SHP77 (cell line): ENCODE data around the gene SNAPC5.

Source experiments
- DNase-seq, 2 experiments: peaks; one replicate each; lab custom pipeline; 2025; lab: John Stamatoyannopoulos, UW

SNAPC5 gene

DNA sequence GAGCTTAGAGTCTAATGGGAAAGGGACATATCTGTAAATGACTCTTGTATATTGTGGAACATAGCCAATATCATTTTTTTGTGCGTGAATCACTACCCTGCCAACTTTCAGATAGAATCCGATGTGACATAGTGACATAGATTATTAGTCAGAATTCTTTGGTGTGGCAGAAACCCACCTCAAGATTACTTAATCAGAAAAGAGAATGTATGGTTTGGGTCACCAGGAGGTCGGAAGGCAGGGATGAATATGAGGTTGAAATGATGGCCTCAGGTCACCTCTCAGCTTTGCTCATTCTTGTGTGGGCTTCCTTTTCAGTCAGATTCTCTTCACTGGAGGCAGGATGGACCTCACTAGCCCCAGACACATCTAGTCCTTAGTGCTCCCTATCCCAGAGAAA is 41.4 kb downstream of the SNAPC5 start:
- DNase-seq = no peak

DNA sequence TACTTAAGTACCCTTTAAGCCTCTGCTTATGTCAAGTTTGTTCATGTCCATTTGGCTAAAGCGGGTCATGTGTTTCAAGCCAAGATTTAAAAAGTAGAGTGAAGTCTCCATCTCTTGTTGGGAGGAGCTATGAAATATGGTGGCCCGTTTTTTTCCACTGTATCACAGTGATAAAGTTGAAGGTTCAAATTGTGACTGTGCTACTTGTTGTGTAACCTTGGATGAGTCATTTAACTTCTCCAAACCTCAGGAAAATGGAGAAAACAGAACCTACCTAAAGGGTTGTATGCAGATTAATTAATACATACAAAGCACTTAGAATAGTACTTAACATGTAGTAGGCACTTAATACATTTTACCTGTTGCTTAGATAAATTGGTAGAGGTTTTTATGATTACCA is 43.4 kb downstream of the SNAPC5 start:
- no peak for DNase-seq

DNA sequence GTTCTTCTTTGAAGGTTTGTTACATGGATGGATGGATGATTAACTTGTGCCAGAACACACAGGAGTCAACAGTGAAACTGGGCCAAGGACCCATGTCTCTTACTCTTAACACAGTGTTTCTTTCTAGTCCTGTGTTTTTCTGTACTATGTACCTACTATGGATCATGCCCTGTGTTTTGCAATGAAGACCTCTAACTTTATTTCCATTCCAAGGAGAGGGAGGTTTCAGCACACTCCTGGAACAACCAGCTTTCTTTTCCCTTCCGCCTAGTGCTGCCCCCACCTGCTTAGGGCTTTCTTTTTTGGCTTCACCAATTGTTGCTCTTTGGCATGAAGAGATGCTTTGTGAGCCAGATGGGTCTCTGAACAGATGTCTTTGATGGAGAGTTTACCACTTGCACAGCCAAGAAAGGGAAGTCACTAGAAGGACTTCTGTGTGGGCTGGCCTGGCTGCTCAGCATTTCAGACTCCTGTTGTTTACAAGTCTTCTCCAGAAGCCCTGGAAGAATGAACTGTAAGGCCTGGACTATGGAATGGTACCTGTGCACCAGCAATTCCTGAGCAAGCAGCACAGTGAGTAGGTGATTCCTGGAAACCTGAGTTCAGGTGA is 44.5 kb downstream of the SNAPC5 start:
- DNase-seq = no peak

DNA sequence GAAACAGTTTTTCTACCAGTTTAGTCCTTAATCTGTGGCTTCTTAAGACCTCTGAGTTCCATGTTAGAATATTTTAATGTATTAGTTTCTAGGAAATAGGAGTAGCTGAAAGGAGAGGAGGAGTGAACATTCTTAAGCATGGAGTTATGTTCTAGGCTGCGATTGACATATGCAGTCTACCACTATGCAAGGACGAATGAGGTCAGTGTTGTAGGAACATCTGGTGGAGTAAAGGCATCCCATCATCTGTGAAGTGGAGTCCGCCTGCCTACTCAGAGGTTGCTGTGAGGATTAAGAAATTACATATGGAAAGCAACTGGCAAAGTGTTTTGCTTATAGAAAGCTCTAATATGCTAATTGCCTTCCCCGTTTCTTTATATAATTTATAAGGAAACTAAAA is 45.1 kb downstream of the SNAPC5 start:
- DNase-seq = no peak
